Measurements from ENCODE around the gene KRTAP5-1.

- TF ChIP-seq TAF1 (IDR thresholded peaks at IDR 0.05; ENCODE audit: borderline replicate concordance, low read depth, low read length) (no peak), JUND (IDR thresholded peaks at IDR 0.05) (no peak)
These were observed 38.3 kb downstream of the KRTAP5-1 start for GRCh38 chr11:1546536-1547466.

Data from SK-N-SH (cell line).